Liver (tissue), 3 donors: Measurements from ENCODE around the gene MMP2.

Experiments used
- GABPA ChIP-seq, 2 donors: IDR thresholded peaks in 1 of 2; conservative IDR thresholded peaks in 1 of 2; 2 replicates each; pipeline ENCODE4 v1.6.1; 2016; ENCODE audit warnings: antibody characterized with exemption in 2 of 2, mild to moderate bottlenecking in 1 of 2, moderate library complexity in 1 of 2
- RAD21 ChIP-seq, 2 donors: IDR thresholded peaks; 2 replicates each; pipeline ENCODE4 v1.6.1; 2016; ENCODE audit warnings: antibody characterized with exemption in 2 of 2, mild to moderate bottlenecking in 2 of 2
- TAF1 ChIP-seq: conservative IDR thresholded peaks from 2 replicates; pipeline ENCODE4 v1.6.1; 2016; ENCODE audit warnings: antibody characterized with exemption, mild to moderate bottlenecking
- TF ChIP-seq, protein P1 (sequence below): fragments of 150-350 bp; IDR thresholded peaks from 2 replicates; pipeline ENCODE4 v1.5.1; 2017; ENCODE audit warnings: improper control_type of control experiment, low read depth, low read length; ENCODE audit not compliant: missing input control
- donor health status: healthy.
- donor health status: healthy.

DNA sequence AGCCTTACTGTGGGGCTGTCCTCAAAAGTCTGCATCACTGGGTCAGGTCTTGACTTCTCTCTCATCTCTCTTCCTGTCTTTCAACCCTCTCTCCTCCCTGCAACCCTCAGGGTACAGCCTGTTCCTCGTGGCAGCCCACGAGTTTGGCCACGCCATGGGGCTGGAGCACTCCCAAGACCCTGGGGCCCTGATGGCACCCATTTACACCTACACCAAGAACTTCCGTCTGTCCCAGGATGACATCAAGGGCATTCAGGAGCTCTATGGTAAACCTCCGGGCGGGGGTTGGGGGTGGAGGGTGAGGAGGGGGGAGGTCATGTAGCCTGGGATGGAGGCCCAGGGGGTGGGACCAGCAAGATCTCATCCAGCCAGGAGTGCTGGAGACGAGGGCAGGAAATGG, 12.7 kb downstream of the MMP2 start:
- TF ChIP-seq, protein P1, sequence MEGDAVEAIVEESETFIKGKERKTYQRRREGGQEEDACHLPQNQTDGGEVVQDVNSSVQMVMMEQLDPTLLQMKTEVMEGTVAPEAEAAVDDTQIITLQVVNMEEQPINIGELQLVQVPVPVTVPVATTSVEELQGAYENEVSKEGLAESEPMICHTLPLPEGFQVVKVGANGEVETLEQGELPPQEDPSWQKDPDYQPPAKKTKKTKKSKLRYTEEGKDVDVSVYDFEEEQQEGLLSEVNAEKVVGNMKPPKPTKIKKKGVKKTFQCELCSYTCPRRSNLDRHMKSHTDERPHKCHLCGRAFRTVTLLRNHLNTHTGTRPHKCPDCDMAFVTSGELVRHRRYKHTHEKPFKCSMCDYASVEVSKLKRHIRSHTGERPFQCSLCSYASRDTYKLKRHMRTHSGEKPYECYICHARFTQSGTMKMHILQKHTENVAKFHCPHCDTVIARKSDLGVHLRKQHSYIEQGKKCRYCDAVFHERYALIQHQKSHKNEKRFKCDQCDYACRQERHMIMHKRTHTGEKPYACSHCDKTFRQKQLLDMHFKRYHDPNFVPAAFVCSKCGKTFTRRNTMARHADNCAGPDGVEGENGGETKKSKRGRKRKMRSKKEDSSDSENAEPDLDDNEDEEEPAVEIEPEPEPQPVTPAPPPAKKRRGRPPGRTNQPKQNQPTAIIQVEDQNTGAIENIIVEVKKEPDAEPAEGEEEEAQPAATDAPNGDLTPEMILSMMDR = no peak
- TF ChIP-seq RAD21 (IDR thresholded peaks at IDR 0.05) (no peak), TAF1 (no peak), GABPA (IDR thresholded peaks at IDR 0.05 in 1 of 2, conservative IDR thresholded peaks at IDR 0.05 in 1 of 2) (no peak)
